ENCODE measurements around the gene LOXL1.

DNA sequence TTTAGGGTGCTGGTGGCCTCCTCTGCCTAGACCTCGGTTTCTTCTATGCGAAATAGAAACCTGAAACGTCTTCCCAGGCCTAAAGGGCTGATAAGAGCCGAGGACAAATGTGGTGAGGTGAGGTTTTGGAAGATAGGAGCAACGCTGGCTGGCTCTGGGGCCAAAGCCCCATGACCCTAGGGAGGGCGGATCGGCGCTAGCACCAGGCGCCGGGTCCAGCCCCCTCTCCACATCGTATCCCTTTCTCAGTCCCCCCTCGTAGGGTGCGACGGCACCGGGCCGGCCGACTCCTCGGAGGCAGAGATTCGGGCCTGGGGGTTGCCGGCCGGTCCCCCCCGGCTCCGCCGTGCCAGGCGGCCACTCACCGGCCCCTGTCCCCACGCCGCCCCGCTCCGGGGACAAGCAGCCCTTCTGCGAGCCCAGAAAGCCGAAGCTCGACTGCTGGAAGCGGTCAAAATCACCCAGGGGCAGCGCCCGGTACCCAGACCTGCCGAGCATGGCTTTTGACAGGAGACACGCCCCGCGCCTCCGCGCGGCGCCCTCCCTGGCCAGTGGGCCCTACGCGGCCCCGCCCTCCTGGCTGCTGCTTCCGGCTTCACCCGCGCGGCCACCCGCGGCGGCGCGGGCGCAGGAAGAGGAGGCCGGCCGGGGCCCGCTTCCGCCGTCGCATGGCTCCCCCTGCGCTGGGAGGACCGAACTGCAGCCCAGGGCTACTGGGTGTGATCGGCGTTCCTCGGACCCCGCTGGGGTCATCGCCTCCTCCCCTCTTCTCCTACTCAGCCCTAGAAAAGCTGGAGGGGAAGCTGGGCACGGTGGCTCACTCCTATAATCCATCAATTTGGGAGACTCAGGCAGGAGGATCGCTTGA is 65.7 kb downstream of the LOXL1 start, which contains the start of gene STOML1:
- TF ChIP-seq, protein P1, sequence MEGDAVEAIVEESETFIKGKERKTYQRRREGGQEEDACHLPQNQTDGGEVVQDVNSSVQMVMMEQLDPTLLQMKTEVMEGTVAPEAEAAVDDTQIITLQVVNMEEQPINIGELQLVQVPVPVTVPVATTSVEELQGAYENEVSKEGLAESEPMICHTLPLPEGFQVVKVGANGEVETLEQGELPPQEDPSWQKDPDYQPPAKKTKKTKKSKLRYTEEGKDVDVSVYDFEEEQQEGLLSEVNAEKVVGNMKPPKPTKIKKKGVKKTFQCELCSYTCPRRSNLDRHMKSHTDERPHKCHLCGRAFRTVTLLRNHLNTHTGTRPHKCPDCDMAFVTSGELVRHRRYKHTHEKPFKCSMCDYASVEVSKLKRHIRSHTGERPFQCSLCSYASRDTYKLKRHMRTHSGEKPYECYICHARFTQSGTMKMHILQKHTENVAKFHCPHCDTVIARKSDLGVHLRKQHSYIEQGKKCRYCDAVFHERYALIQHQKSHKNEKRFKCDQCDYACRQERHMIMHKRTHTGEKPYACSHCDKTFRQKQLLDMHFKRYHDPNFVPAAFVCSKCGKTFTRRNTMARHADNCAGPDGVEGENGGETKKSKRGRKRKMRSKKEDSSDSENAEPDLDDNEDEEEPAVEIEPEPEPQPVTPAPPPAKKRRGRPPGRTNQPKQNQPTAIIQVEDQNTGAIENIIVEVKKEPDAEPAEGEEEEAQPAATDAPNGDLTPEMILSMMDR (IDR thresholded peaks at IDR 0.05): peak; percentile 77 to 97 (median 92)
- TF ChIP-seq POLR2A (IDR thresholded peaks at IDR 0.05): peak; percentile 46

All from prostate gland (tissue), 2 donors.